PC-3 (cell line): Measurements from ENCODE around the gene WNT3. TPM values are rescaled to one million over a fixed set of nuclear protein-coding genes. Genes with fewer than 3 reads are reported as not detected.

Experiments used
- ATAC-seq: fragments of 200-7000 bp; cut with Tn5 transposase; 2 replicates; pipeline ENCODE4 v1.9.1; 2020; ENCODE audit warnings: mild to moderate bottlenecking, moderate library complexity
- BruUV-seq: library from RNA; stranded (reverse); fragments of 400-500 nt; replicated peaks from 2 replicates; lab custom pipeline; 2021; lab: Mats Ljungman, UMichigan
- CTCF ChIA-PET: fragments of 300-600 bp; sonication (Branson Sonifier 250); formaldehyde crosslinking; loops from one replicate; lab custom pipeline; 2022; ENCODE audit warnings: antibody characterized with exemption; lab: Charles Lee
- POLR2A ChIA-PET: fragments of 300-600 bp; sonication (Branson Sonifier 250); formaldehyde crosslinking; loops from one replicate; lab custom pipeline; 2022; ENCODE audit warnings: antibody characterized with exemption; ENCODE audit not compliant: unreplicated experiment; lab: Charles Lee
- DNase-seq: peaks from one replicate; pipeline ENCODE4 v3.0.0-alpha.2; 2015
- H2AFZ ChIP-seq: fragments of 300-600 bp; sonication (generic); 2 replicates; pipeline ENCODE4 v1.6.0; 2016; ENCODE audit warnings: antibody characterized with exemption, low read length
- H3F3A ChIP-seq: fragments of 300-600 bp; sonication (generic); one replicate; pipeline ENCODE4 v1.6.0; 2017; ENCODE audit warnings: antibody characterized with exemption, low read length, control low read depth, mild to moderate bottlenecking; ENCODE audit not compliant: unreplicated experiment
- H3K27ac ChIP-seq: fragments of 300-600 bp; sonication (generic); 2 replicates; pipeline ENCODE4 v1.5.1; 2016; ENCODE audit warnings: mild to moderate bottlenecking, low read length
- H3K27me3 ChIP-seq: fragments of 300-600 bp; sonication (generic); 2 replicates; pipeline ENCODE4 v1.6.1; 2016; ENCODE audit warnings: low read length, mixed read lengths
- H3K36me3 ChIP-seq: fragments of 300-600 bp; sonication (generic); 2 replicates; pipeline ENCODE4 v1.6.1; 2016; ENCODE audit warnings: low read depth, mixed run types, low read length, mixed read lengths
- H3K4me1 ChIP-seq: fragments of 300-600 bp; sonication (generic); 2 replicates; pipeline ENCODE4 v1.5.1; 2016; ENCODE audit warnings: low read length; ENCODE audit not compliant: insufficient read depth
- H3K4me2 ChIP-seq: fragments of 300-600 bp; sonication (generic); 2 replicates; pipeline ENCODE4 v1.6.0; 2016; ENCODE audit warnings: low read length
- H3K4me3 ChIP-seq: fragments of 300-600 bp; sonication (generic); 2 replicates; pipeline ENCODE4 v1.5.1; 2016; ENCODE audit warnings: mild to moderate bottlenecking, low read length, mixed read lengths
- H3K79me2 ChIP-seq: fragments of 300-600 bp; sonication (generic); 2 replicates; pipeline ENCODE4 v1.6.1; 2017; ENCODE audit warnings: low read length, mixed read lengths
- H3K9ac ChIP-seq: fragments of 300-600 bp; sonication (generic); 2 replicates; pipeline ENCODE4 v1.6.0; 2016; ENCODE audit warnings: mild to moderate bottlenecking, low read length
- H3K9me2 ChIP-seq: fragments of 300-600 bp; sonication (generic); replicated peaks from 2 replicates; pipeline ENCODE4 v1.6.1; 2016; ENCODE audit warnings: mixed run types, low read length, mixed read lengths
- H3K9me3 ChIP-seq: fragments of 300-600 bp; sonication (generic); 2 replicates; pipeline ENCODE4 v1.6.1; 2016; ENCODE audit warnings: low read length, mixed read lengths
- H4K20me1 ChIP-seq: fragments of 300-600 bp; sonication (generic); 2 replicates; pipeline ENCODE4 v1.6.1; 2016; ENCODE audit warnings: low read length, mixed read lengths
- CTCF ChIP-seq: fragments of 300-600 bp; sonication (generic); conservative IDR thresholded peaks from 2 replicates; pipeline ENCODE4 v1.5.1; 2017; ENCODE audit warnings: antibody characterized with exemption, low read depth, mild to moderate bottlenecking, low read length
- EZH2 ChIP-seq: fragments of 300-600 bp; sonication (generic); IDR thresholded peaks from one replicate; pipeline ENCODE4 v1.6.1; 2017; ENCODE audit warnings: antibody characterized with exemption, mild to moderate bottlenecking, low read length; ENCODE audit not compliant: unreplicated experiment
- EZH2phosphoT487 ChIP-seq: fragments of 300-600 bp; sonication (generic); IDR thresholded peaks from 2 replicates; pipeline ENCODE4 v1.6.1; 2018; ENCODE audit warnings: mild to moderate bottlenecking, antibody characterized with exemption, low read length, borderline replicate concordance
- intact Hi-C: fragments of 100-400 bp; cut with micrococcal nuclease; formaldehyde crosslinking; loops from 2 replicates; pipeline ENCODE4 v1.9.0; 2023
- total RNA-seq: library from RNA; depleted of rRNA; stranded (reverse); fragments of >200 nt; gene quantifications from 2 replicates; pipeline ENCODE4 v1.2.3, GENCODE V29; 2014

Gene WNT3
- total RNA-seq, 1 experiment from 2014 or later: 4.9 TPM

GRCh38 chr17:46800573-46800972 is 17.9 kb downstream of the WNT3 start:
- Histone ChIP-seq H3K4me1 (peaks cover 2% of the 10 kb centered on the region; the same call in 1 of the 2 replicates), H3K9me3 (no peaks in the 10 kb centered on the region), H4K20me1 (no peaks in the 10 kb centered on the region), H3K36me3 (no peaks in the 10 kb centered on the region), H3K4me3 (no peak overlapping the region), H3K4me2 (no peak overlapping the region), H3K27ac (no peak overlapping the region), H3K9me2 (no peaks in the 10 kb centered on the region), H3K79me2 (no peaks in the 10 kb centered on the region), H3K27me3 (no peaks in the 10 kb centered on the region), H2AFZ (no peak overlapping the region), H3F3A (no peaks in the 10 kb centered on the region), H3K9ac (no peak overlapping the region)
- ChIA-PET POLR2A (no interaction called here), CTCF (no interaction called here)
- ATAC-seq (no peak), DNase-seq (no peak)
- BruUV-seq: no TSS peak
- intact Hi-C loops: no loop called here
- TF ChIP-seq EZH2phosphoT487 (no peak), CTCF (no peak), EZH2 (no peak)

- no TSS peak for BruUV-seq
- Histone ChIP-seq H3K27me3 (0 out of 2 replicates have a peak, but pooled peaks cover 4% of the 10 kb centered on the region), H3F3A (no peaks in the 10 kb centered on the region), H3K4me2 (no peak overlapping the region), H3K9ac (no peak overlapping the region), H4K20me1 (no peaks in the 10 kb centered on the region), H3K36me3 (no peaks in the 10 kb centered on the region), H3K9me3 (no peaks in the 10 kb centered on the region), H3K4me1 (peaks cover 8% of the 10 kb centered on the region; the same call in 1 of the 2 replicates), H2AFZ (no peak overlapping the region), H3K27ac (no peak overlapping the region), H3K9me2 (no peaks in the 10 kb centered on the region), H3K79me2 (no peaks in the 10 kb centered on the region), H3K4me3 (no peak overlapping the region)
- intact Hi-C loops: no loop called here
- DNase-seq: no peak
- ChIA-PET POLR2A (no interaction called here), CTCF (no interaction called here)
- no peak for TF ChIP-seq CTCF
- TF ChIP-seq EZH2: no peak
- no peak for TF ChIP-seq EZH2phosphoT487
- ATAC-seq: no peak
These were observed 21.4 kb downstream of the WNT3 start for GRCh38 chr17:46796956-46797530.

GRCh38 chr17:46796524-46796923 is 22.0 kb downstream of the WNT3 start:
- H3K4me3 ChIP-seq: no peak overlapping the region
- ChIA-PET CTCF (no interaction called here), POLR2A (no interaction called here)
- no peaks in the 10 kb centered on the region for H3K9me3 ChIP-seq
- intact Hi-C loops: no loop called here
- no peak overlapping the region for H3K9ac ChIP-seq
- DNase-seq: no peak
- H3K27ac ChIP-seq: no peak overlapping the region
- no peaks in the 10 kb centered on the region for H3K9me2 ChIP-seq
- H3K4me2 ChIP-seq: no peak overlapping the region
- TF ChIP-seq EZH2 (no peak), EZH2phosphoT487 (no peak), CTCF (no peak)
- H3F3A ChIP-seq: no peaks in the 10 kb centered on the region
- H3K79me2 ChIP-seq: no peaks in the 10 kb centered on the region
- no peak overlapping the region for H2AFZ ChIP-seq
- no peaks in the 10 kb centered on the region for H4K20me1 ChIP-seq
- no peaks in the 10 kb centered on the region for H3K36me3 ChIP-seq
- H3K4me1 ChIP-seq: peaks cover 8% of the 10 kb centered on the region; the same call in 1 of the 2 replicates
- 0 out of 2 replicates have a peak, but pooled peaks cover 4% of the 10 kb centered on the region for H3K27me3 ChIP-seq
- BruUV-seq: no TSS peak
- no peak for ATAC-seq
